BE2C (cell line): ENCODE measurements around the gene DPPA5.

ENCODE experiments used
- DNase-seq: peaks from one replicate; pipeline ENCODE4 v3.0.0-alpha.2; 2020
- H3K27me3 ChIP-seq: fragments of 250-450 bp; sonication (Bioruptor Pico); 2 replicates; pipeline ENCODE4 v1.5.1; 2020; ENCODE audit warnings: mild to moderate bottlenecking
- H3K36me3 ChIP-seq: fragments of 250-450 bp; sonication (Bioruptor Pico); 2 replicates; pipeline ENCODE4 v1.5.1; 2020; ENCODE audit warnings: mild to moderate bottlenecking
- H3K4me1 ChIP-seq: fragments of 250-450 bp; sonication (Bioruptor Pico); 2 replicates; pipeline ENCODE4 v1.5.1; 2020
- H3K4me3 ChIP-seq: 2 replicates; pipeline ENCODE4 v1.5.1; 2011; ENCODE audit warnings: low read depth, low read length
- H3K9me3 ChIP-seq: fragments of 250-450 bp; sonication (Bioruptor Pico); 2 replicates; pipeline ENCODE4 v1.5.1; 2020
- CTCF ChIP-seq: IDR thresholded peaks from 2 replicates; pipeline ENCODE4 v1.5.1; 2012; ENCODE audit warnings: mild to moderate bottlenecking, low read depth, low read length

Gene DPPA5

GRCh38 chr6:73368675-73369074, 14.6 kb upstream of the DPPA5 start:
- no peaks in the 10 kb centered on the region for H3K4me1 ChIP-seq
- DNase-seq, result no peak
- no peak overlapping the region for H3K4me3 ChIP-seq
- no peaks in the 10 kb centered on the region for H3K36me3 ChIP-seq
- no peak for TF ChIP-seq CTCF
- no peaks in the 10 kb centered on the region for H3K27me3 ChIP-seq
- no peaks in the 10 kb centered on the region for H3K9me3 ChIP-seq

GRCh38 chr6:73367761-73368355, 13.8 kb upstream of the DPPA5 start:
- Histone ChIP-seq H3K4me1 (no peaks in the 10 kb centered on the region), H3K4me3 (no peak overlapping the region)
- DNase-seq, result no peak

GRCh38 chr6:73364549-73364948, 10.5 kb upstream of the DPPA5 start:
- Histone ChIP-seq H3K4me3 (no peak overlapping the region), H3K9me3 (no peaks in the 10 kb centered on the region), H3K4me1 (no peaks in the 10 kb centered on the region), H3K36me3 (no peaks in the 10 kb centered on the region), H3K27me3 (no peaks in the 10 kb centered on the region)
- no peak for TF ChIP-seq CTCF
- no peak for DNase-seq

More at GRCh38 chr6:73367761-73368355, 13.8 kb upstream of the DPPA5 start:
- H3K27me3 ChIP-seq, result no peaks in the 10 kb centered on the region
- no peak for TF ChIP-seq CTCF
- H3K36me3 ChIP-seq, result no peaks in the 10 kb centered on the region
- no peaks in the 10 kb centered on the region for H3K9me3 ChIP-seq

- no peak overlapping the region for H3K4me3 ChIP-seq
- H3K4me1 ChIP-seq, result no peaks in the 10 kb centered on the region
- H3K36me3 ChIP-seq, result no peaks in the 10 kb centered on the region
- TF ChIP-seq CTCF, result no peak
- DNase-seq, result no peak
- no peaks in the 10 kb centered on the region for H3K9me3 ChIP-seq
- no peaks in the 10 kb centered on the region for H3K27me3 ChIP-seq
These were observed 10.0 kb upstream of the DPPA5 start for GRCh38 chr6:73364121-73364520.

GRCh38 chr6:73363537-73363875, 9.4 kb upstream of the DPPA5 start:
- DNase-seq, result no peak
- no peaks in the 10 kb centered on the region for H3K9me3 ChIP-seq
- no peaks in the 10 kb centered on the region for H3K4me1 ChIP-seq
- no peaks in the 10 kb centered on the region for H3K27me3 ChIP-seq
- H3K4me3 ChIP-seq, result no peak overlapping the region
- no peak for TF ChIP-seq CTCF
- no peaks in the 10 kb centered on the region for H3K36me3 ChIP-seq

- no peak for TF ChIP-seq CTCF
- H3K27me3 ChIP-seq, result no peaks in the 10 kb centered on the region
These were observed 8.9 kb upstream of the DPPA5 start for GRCh38 chr6:73362869-73363536.

More at GRCh38 chr6:73362869-73363536, 8.9 kb upstream of the DPPA5 start:
- no peak for DNase-seq
- H3K9me3 ChIP-seq, result no peaks in the 10 kb centered on the region
- no peaks in the 10 kb centered on the region for H3K4me1 ChIP-seq
- H3K4me3 ChIP-seq, result no peak overlapping the region
- H3K36me3 ChIP-seq, result no peaks in the 10 kb centered on the region
